SU-DHL-6 (cell line): ENCODE data around the gene OAT.

ENCODE experiments used
- H2AFZ ChIP-seq: fragments of 200-600 bp; sonication (generic); 2 replicates; pipeline ENCODE4 v1.6.1; 2014; ENCODE audit warnings: low read depth, mild to moderate bottlenecking, moderate library complexity, mixed read lengths, antibody characterized with exemption, low read length; ENCODE audit not compliant: severe bottlenecking
- H3F3A ChIP-seq: fragments of 200-600 bp; shearing (Covaris generic); 2 replicates; pipeline ENCODE4 v1.6.0; 2016; ENCODE audit warnings: antibody characterized with exemption, mild to moderate bottlenecking; ENCODE audit not compliant: insufficient read depth
- H3K27ac ChIP-seq: fragments of 200-600 bp; sonication (generic); 2 replicates; pipeline ENCODE4 v1.5.1; 2016; ENCODE audit warnings: low read depth, mild to moderate bottlenecking, low read length, moderate library complexity, mixed read lengths
- H3K27me3 ChIP-seq: fragments of 200-600 bp; sonication (generic), shearing (Covaris generic); 2 replicates; pipeline ENCODE4 v1.6.0; 2014; ENCODE audit warnings: mild to moderate bottlenecking, low read length
- H3K36me3 ChIP-seq: fragments of 200-600 bp; sonication (generic); 2 replicates; pipeline ENCODE4 v1.6.1; 2014; ENCODE audit warnings: mild to moderate bottlenecking, low read length, mixed read lengths
- H3K4me2 ChIP-seq: fragments of 300-600, 200-600 bp; shearing (Covaris generic), sonication (generic); 2 replicates; pipeline ENCODE4 v1.6.0; 2014; ENCODE audit warnings: low read length, low read depth, mild to moderate bottlenecking; ENCODE audit not compliant: poor library complexity, severe bottlenecking
- H3K4me3 ChIP-seq: fragments of 200-600 bp; sonication (generic); 2 replicates; pipeline ENCODE4 v1.5.1; 2014; ENCODE audit warnings: antibody characterized with exemption, low read length, mild to moderate bottlenecking, mixed read lengths; ENCODE audit not compliant: insufficient read depth, poor library complexity, severe bottlenecking
- H3K79me2 ChIP-seq: fragments of 200-600 bp; sonication (generic); 2 replicates; pipeline ENCODE4 v1.6.1; 2014; ENCODE audit warnings: mild to moderate bottlenecking, low read length, moderate library complexity; ENCODE audit not compliant: insufficient read depth
- H3K9ac ChIP-seq: fragments of 200-600 bp; sonication (generic); 2 replicates; pipeline ENCODE4 v1.7.0; 2014; ENCODE audit warnings: mild to moderate bottlenecking, low read length
- H3K9me2 ChIP-seq: fragments of 200-600 bp; sonication (generic); replicated peaks from 2 replicates; pipeline ENCODE4 v1.6.1; 2014; ENCODE audit warnings: low read length; ENCODE audit not compliant: insufficient read depth
- H3K9me3 ChIP-seq: fragments of 200-600 bp; sonication (generic); 2 replicates; pipeline ENCODE4 v1.6.1; 2014; ENCODE audit warnings: low read length, mixed read lengths; ENCODE audit not compliant: insufficient read depth
- H4K20me1 ChIP-seq: fragments of 200-600 bp; sonication (generic); 2 replicates; pipeline ENCODE4 v1.6.1; 2014; ENCODE audit warnings: low read depth, mild to moderate bottlenecking, antibody characterized with exemption, low read length, moderate library complexity, mixed read lengths
- EZH2phosphoT487 ChIP-seq: fragments of 200-600 bp; sonication (generic), shearing (Covaris generic); conservative IDR thresholded peaks from 2 replicates; pipeline ENCODE4 v1.6.1; 2018; ENCODE audit warnings: mild to moderate bottlenecking, antibody characterized with exemption, low read length, moderate library complexity, mixed read lengths
- TF ChIP-seq, protein P1 (sequence below): fragments of 200-600 bp; sonication (generic); IDR thresholded peaks from one replicate; pipeline ENCODE4 v1.5.1; 2017; ENCODE audit warnings: antibody characterized with exemption, mild to moderate bottlenecking, low read length, moderate library complexity; ENCODE audit not compliant: insufficient read depth, poor library complexity, severe bottlenecking

Gene OAT

DNA sequence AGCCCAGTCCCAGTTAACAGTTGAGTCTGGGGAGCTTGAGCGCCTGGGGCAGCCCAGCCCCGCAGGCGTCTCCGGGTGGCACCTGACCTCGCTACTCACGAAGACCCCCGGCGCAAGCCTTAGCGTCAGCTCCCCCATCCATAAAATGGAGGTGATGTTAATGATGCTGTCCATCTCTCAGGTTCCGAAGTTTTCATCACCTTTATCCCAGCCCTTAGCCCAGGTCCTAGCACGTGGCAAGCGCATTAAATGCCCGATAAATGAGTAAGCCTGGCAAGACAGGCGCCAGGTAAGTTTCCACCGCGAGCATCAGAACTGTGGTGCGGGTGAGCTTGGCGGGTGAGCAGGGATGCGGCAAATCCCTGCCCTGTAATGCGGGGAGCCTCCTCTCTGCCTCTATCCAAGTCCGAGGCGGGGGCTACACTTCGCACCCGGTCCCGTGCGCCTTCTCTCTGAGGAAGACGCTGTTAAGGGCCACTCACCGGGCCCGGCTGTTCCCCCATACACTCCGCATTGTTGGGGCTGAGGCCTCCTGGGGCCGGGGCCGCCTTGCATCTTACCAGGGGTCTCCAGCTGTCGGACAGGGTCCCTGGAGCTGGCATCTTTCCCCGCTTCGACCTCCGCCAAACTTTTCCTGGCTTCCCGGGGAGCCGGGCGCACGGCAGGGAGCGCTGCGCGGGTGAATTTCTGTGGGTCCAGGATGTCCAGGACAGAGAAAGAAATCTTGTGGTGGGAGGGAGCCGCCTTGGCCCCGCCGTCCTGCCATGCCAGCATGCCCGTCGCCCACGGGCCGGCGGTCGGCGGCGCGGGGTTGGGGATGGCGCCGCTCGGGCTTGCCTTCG, 30.7 kb upstream of the OAT start:
- Histone ChIP-seq H4K20me1 (no peaks in the 10 kb centered on the region), H3K27me3 (0 out of 2 replicates have a peak, but pooled peaks cover 3% of the 10 kb centered on the region), H3K9ac (no peak overlapping the region), H3K27ac (no peak overlapping the region), H3K4me2 (no peak overlapping the region), H3K4me3 (no peak overlapping the region), H3K36me3 (no peaks in the 10 kb centered on the region), H3K9me2 (no peaks in the 10 kb centered on the region), H3F3A (no peaks in the 10 kb centered on the region), H2AFZ (no peak overlapping the region), H3K9me3 (no peaks in the 10 kb centered on the region), H3K79me2 (no peaks in the 10 kb centered on the region)
- no peak for TF ChIP-seq EZH2phosphoT487
- TF ChIP-seq, protein P1, sequence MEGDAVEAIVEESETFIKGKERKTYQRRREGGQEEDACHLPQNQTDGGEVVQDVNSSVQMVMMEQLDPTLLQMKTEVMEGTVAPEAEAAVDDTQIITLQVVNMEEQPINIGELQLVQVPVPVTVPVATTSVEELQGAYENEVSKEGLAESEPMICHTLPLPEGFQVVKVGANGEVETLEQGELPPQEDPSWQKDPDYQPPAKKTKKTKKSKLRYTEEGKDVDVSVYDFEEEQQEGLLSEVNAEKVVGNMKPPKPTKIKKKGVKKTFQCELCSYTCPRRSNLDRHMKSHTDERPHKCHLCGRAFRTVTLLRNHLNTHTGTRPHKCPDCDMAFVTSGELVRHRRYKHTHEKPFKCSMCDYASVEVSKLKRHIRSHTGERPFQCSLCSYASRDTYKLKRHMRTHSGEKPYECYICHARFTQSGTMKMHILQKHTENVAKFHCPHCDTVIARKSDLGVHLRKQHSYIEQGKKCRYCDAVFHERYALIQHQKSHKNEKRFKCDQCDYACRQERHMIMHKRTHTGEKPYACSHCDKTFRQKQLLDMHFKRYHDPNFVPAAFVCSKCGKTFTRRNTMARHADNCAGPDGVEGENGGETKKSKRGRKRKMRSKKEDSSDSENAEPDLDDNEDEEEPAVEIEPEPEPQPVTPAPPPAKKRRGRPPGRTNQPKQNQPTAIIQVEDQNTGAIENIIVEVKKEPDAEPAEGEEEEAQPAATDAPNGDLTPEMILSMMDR = no peak

DNA sequence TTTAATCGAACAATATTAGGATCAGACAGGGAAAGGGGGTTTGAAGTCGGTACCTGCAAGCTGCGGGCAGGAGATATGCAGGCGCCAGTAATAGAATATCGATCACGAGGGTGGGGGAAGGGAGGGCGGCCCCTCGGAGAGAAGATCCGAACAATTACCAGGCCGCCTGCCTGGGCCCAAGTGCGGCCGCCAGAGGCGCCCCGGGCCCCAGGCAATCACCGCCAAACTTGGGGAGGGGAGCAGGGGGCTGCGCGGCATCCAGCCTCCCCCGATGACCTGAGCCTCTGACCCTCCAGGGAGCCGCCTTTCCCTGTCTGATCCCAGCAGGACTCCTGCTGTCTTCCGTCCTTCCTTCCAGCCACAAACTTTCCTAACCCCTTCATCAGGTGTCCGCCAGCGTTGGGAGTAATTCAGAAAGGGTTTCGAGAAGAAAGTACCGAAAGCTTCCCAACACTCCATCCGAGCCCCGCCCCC, 30.0 kb upstream of the OAT start:
- no peak overlapping the region for H2AFZ ChIP-seq
- no peaks in the 10 kb centered on the region for H3K9me3 ChIP-seq
- no peaks in the 10 kb centered on the region for H3K79me2 ChIP-seq
- 0 out of 2 replicates have a peak, but pooled peaks cover 3% of the 10 kb centered on the region for H3K27me3 ChIP-seq
- TF ChIP-seq EZH2phosphoT487 = no peak
- TF ChIP-seq, protein P1 = no peak
- H3F3A ChIP-seq = no peaks in the 10 kb centered on the region
- no peaks in the 10 kb centered on the region for H3K9me2 ChIP-seq
- no peaks in the 10 kb centered on the region for H4K20me1 ChIP-seq
- H3K4me3 ChIP-seq = no peak overlapping the region
- no peak overlapping the region for H3K4me2 ChIP-seq
- H3K9ac ChIP-seq = no peak overlapping the region
- H3K36me3 ChIP-seq = no peaks in the 10 kb centered on the region
- H3K27ac ChIP-seq = no peak overlapping the region

DNA sequence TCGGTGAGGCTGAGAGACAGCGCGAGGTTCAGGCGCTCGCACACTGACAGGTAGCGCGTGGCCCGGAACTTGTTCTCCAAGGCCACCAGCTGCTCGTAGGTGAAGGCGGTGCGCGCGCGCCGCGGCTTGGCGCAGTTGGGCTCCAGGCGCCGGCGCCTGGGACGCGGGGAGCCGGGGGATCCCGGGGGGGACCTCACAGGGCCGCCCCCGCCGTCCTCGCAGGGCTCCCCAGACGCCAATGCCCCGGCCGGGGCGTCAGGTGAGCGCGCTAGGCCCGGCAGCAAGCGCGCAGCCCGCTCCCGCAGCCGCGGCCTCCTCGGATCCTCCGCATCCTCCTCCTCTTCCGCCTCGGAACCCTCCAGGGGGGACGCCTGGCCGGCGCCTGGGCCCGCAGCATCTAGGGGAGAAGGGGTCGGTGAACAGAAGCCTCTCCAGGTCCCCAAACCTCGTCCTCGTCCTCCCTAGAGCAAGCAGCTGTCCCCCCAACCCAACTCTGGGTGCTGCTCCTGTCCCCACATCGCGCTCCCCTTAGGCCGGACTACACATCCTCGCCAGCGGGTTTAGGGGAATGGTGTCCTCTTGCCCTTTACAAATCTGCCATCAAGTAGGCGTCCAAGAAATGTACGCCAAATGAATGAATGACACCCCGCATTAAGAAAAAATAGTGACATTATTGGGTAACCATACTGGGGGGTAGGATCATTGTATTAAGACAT, 29.2 kb upstream of the OAT start:
- H3K27me3 ChIP-seq = 0 out of 2 replicates have a peak, but pooled peaks cover 3% of the 10 kb centered on the region
- H4K20me1 ChIP-seq = no peaks in the 10 kb centered on the region

More for the DNA sequence above, 29.2 kb upstream of the OAT start:
- Histone ChIP-seq H3K4me2 (no peak overlapping the region), H3K4me3 (no peak overlapping the region), H3K27ac (no peak overlapping the region), H3K36me3 (no peaks in the 10 kb centered on the region), H3F3A (no peaks in the 10 kb centered on the region), H3K79me2 (no peaks in the 10 kb centered on the region), H3K9me3 (no peaks in the 10 kb centered on the region), H2AFZ (no peak overlapping the region), H3K9ac (no peak overlapping the region), H3K9me2 (no peaks in the 10 kb centered on the region)
- no peak for TF ChIP-seq EZH2phosphoT487
- TF ChIP-seq, protein P1 = no peak
